Cardiac muscle cell (in vitro differentiated cells and primary cell): ENCODE measurements around the gene SMAD1. TPM values are rescaled to one million over a fixed set of nuclear protein-coding genes. Genes with fewer than 3 reads are reported as not detected.
A peak's percentile ranks its signal among the peaks of the same experiment; 100 is the strongest.

Experiments used
- DNase-seq, 2 donors: peaks; one replicate each; pipeline versions ENCODE4 v3.0.0 to v3.0.0-alpha.2; 2010 to 2017; ENCODE audit warnings: low read depth in 1 of 2, low spot score in 1 of 2
- H3K27ac ChIP-seq: fragments of 200-600 bp; sonication (generic); 2 replicates; pipeline ENCODE4 v1.5.1; 2016
- H3K27me3 ChIP-seq: fragments of 200-600 bp; sonication (generic); 2 replicates; pipeline ENCODE4 v1.6.0; 2016; ENCODE audit warnings: control low read depth
- H3K36me3 ChIP-seq: fragments of 200-600 bp; sonication (generic); 2 replicates; pipeline ENCODE4 v1.5.1; 2016; ENCODE audit warnings: control low read depth
- H3K4me1 ChIP-seq: fragments of 200-600 bp; sonication (generic); 2 replicates; pipeline ENCODE4 v1.8.1; 2017; ENCODE audit warnings: low read depth, mild to moderate bottlenecking, mixed run types
- H3K4me3 ChIP-seq: fragments of 200-600 bp; sonication (generic); 2 replicates; pipeline ENCODE4 v1.5.1; 2016; ENCODE audit warnings: mild to moderate bottlenecking
- H3K9me3 ChIP-seq: fragments of 200-600 bp; sonication (generic); 2 replicates; pipeline ENCODE4 v1.5.1; 2017; ENCODE audit warnings: low read depth, mild to moderate bottlenecking, control low read depth
- polyA plus RNA-seq: library from polyadenylated mRNA; unstranded; fragments of >200 nt; fragmentation: Nextera tagmentation; extraction: Ambion mirVana; gene quantifications from 2 replicates; pipeline ENCODE4 v1.2.1, GENCODE V29; 2016
- total RNA-seq: library from RNA; depleted of rRNA; stranded (reverse); fragments of >200 nt; gene quantifications from 2 replicates; pipeline ENCODE4 v1.2.3, GENCODE V29; 2016
- TF ChIP-seq, protein P1 (sequence below): IDR thresholded peaks from 2 replicates; pipeline ENCODE4 v1.5.1; 2012; ENCODE audit warnings: low read depth, mild to moderate bottlenecking, low read length

Gene SMAD1
- total and polyA plus RNA-seq, 2 experiments from 2014 or later, result 28.0 to 29.3 TPM

DNA sequence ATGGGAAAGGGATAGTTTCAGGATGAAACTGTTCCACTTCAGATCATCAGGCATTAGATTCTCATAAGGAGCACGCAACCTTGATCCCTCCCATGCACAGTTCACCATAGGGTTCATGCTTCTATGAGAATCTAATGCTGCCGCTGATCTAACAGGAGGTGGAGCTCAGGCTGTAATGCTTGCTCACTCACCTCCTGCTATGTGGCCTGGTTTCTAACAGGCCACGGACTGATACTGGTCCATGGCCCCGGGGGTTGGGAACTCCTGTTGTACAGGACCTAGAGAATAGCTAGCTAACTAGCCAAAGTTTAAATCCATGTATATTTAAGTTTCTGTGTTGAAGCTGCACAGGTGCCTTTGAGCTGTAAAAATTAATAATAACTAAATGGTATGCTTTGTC is 71.7 kb downstream of the SMAD1 start:
- H3K27me3 ChIP-seq, result no peaks in the 10 kb centered on the region
- TF ChIP-seq, protein P1, sequence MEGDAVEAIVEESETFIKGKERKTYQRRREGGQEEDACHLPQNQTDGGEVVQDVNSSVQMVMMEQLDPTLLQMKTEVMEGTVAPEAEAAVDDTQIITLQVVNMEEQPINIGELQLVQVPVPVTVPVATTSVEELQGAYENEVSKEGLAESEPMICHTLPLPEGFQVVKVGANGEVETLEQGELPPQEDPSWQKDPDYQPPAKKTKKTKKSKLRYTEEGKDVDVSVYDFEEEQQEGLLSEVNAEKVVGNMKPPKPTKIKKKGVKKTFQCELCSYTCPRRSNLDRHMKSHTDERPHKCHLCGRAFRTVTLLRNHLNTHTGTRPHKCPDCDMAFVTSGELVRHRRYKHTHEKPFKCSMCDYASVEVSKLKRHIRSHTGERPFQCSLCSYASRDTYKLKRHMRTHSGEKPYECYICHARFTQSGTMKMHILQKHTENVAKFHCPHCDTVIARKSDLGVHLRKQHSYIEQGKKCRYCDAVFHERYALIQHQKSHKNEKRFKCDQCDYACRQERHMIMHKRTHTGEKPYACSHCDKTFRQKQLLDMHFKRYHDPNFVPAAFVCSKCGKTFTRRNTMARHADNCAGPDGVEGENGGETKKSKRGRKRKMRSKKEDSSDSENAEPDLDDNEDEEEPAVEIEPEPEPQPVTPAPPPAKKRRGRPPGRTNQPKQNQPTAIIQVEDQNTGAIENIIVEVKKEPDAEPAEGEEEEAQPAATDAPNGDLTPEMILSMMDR, result no peak
- no peak overlapping the region for H3K27ac ChIP-seq
- no peak overlapping the region for H3K4me3 ChIP-seq
- no peaks in the 10 kb centered on the region for H3K4me1 ChIP-seq
- DNase-seq, result no peak
- H3K9me3 ChIP-seq, result no peaks in the 10 kb centered on the region
- peaks cover 14% of the 10 kb centered on the region for H3K36me3 ChIP-seq

DNA sequence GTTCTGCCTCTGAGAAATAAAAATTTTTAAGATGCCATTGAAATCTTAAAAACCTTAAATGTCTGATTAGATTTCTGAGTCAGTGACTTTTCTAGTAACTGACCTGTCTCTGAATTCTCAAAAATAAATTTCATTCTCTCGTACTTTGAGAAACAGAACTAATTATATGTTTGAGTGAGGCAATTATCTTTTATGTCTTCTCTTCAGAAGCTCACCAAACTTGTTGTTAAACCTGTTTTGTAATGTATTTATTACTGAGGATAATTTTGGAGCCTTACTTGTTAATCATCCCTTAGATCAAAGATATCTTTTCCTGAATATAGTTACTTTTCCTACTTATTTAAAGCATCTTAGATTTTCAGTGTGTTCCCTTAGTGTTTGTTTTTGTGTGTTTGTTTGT is 73.0 kb downstream of the SMAD1 start:
- Histone ChIP-seq H3K4me3 (no peak overlapping the region), H3K27ac (no peak overlapping the region), H3K36me3 (peaks cover 16% of the 10 kb centered on the region), H3K27me3 (no peaks in the 10 kb centered on the region), H3K9me3 (no peaks in the 10 kb centered on the region), H3K4me1 (no peaks in the 10 kb centered on the region)
- no peak for DNase-seq
- TF ChIP-seq, protein P1, result no peak

DNA sequence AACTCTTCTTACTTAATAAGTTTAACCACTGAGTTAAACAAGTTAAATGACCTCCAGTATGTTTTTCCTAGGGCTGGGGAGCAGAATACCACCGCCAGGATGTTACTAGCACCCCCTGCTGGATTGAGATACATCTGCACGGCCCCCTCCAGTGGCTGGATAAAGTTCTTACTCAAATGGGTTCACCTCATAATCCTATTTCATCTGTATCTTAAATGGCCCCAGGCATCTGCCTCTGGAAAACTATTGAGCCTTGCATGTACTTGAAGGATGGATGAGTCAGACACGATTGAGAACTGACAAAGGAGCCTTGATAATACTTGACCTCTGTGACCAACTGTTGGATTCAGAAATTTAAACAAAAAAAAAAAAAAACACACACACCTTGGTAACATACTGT is 76.1 kb downstream of the SMAD1 start:
- DNase-seq, result peak; percentile 71 to 83
- Histone ChIP-seq H3K27ac (no peak overlapping the region), H3K36me3 (peaks cover 16% of the 10 kb centered on the region), H3K9me3 (no peaks in the 10 kb centered on the region), H3K27me3 (no peaks in the 10 kb centered on the region), H3K4me3 (no peak overlapping the region), H3K4me1 (no peaks in the 10 kb centered on the region)
- TF ChIP-seq, protein P1, result peak; percentile 97

DNA sequence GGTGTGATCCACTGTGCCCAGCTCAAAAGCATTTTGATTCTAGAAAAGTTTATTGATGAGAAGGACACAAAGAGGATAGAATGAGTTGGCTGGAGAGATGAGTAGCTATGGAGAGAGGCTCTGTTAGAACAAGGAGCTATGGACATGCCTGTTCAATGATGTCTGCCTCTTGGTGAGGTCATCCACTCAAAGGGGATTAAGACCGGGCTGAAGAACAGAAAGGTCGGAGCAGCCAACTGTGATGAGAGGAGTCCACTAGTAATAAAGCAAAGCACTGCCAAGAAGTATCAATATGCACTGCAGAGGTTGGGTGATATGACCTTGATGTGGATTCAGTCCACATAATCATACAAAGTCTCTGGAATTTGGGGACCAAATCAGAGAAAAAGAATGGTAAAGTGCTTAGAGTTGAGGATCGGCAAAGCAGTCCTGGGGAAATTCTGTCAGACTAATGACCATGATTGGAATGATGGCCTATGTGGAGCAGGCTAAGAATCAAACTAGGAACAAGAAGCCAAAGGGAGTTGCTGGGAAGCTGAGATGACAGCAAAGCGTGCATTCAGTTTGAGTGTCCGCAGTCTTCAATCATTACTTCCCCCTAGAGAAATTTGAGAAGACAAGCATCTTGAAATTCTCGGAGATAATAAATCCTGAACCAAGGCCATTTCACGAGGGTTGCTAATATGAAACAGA is 81.8 kb downstream of the SMAD1 start:
- H3K27ac ChIP-seq, result no peak overlapping the region
- H3K4me1 ChIP-seq, result no peaks in the 10 kb centered on the region
- DNase-seq, result no peak
- H3K9me3 ChIP-seq, result no peaks in the 10 kb centered on the region
- H3K27me3 ChIP-seq, result no peaks in the 10 kb centered on the region
- peaks cover 3% of the 10 kb centered on the region for H3K36me3 ChIP-seq
- no peak overlapping the region for H3K4me3 ChIP-seq
- TF ChIP-seq, protein P1, result no peak

DNA sequence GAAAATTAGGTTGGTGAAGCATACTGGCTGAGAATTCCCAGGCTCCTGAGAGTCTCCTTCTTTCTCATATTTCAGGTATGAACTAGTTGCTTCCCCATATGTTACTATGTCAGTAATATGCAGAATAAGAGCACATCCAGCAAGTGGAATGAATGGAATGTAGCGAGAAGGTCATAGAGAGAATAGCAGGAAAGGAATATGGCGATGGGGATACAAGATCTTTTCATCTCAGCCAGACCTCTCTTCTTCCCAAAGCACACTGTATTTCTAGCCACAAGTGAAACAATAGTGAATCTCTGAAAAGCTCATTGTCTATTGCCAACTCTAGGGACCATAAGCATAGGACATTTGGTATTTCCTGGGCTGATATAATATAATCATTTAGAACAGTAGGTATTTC is 82.9 kb downstream of the SMAD1 start:
- TF ChIP-seq, protein P1, result no peak
- Histone ChIP-seq H3K4me3 (no peak overlapping the region), H3K27me3 (no peaks in the 10 kb centered on the region), H3K4me1 (no peaks in the 10 kb centered on the region), H3K9me3 (no peaks in the 10 kb centered on the region), H3K27ac (no peak overlapping the region), H3K36me3 (no peaks in the 10 kb centered on the region)
- no peak for DNase-seq
